Body of pancreas (tissue), 4 donors: ENCODE results near the gene KIF12. TPM values are rescaled to one million over a fixed set of nuclear protein-coding genes. Genes with fewer than 3 reads are reported as not detected.

ENCODE experiments used
- ATAC-seq: fragments of 150-250 bp; one replicate; pipeline ENCODE4 v1.9.1; 2016
- DNase-seq, 4 donors: peaks; one replicate each; pipeline ENCODE4 v3.0.0-alpha.2; 2019
- H3K27ac ChIP-seq, 4 donors: fragments of 200-600 bp; sonication (generic); 1 replicate in 3 of 4; 2 replicates in 1 of 4; pipeline versions ENCODE4 v1.5.1 to v1.6.1; 2016 to 2019; ENCODE audit warnings: mild to moderate bottlenecking in 1 of 4, mixed read lengths in 1 of 4, moderate library complexity in 1 of 4
- H3K27me3 ChIP-seq, 2 donors: fragments of 200-600 bp; sonication (generic); one replicate each; pipeline ENCODE4 v1.6.0; 2016; ENCODE audit warnings: mild to moderate bottlenecking in 1 of 2
- H3K36me3 ChIP-seq, 2 donors: fragments of 200-600 bp; sonication (generic); replicated peaks in 1 of 2; 2 replicates each; pipeline ENCODE4 v1.5.1; 2016; ENCODE audit warnings: low read depth in 2 of 2; ENCODE audit not compliant: insufficient read depth in 1 of 2
- H3K4me1 ChIP-seq: fragments of 200-600 bp; sonication (generic); one replicate; pipeline ENCODE4 v1.6.0; 2016
- H3K4me3 ChIP-seq, 2 donors: fragments of 200-600 bp; sonication (generic); 1 replicate in 1 of 2; 2 replicates in 1 of 2; pipeline ENCODE4 v1.5.1; 2016 to 2019
- H3K9me3 ChIP-seq, 3 donors: fragments of 200-600 bp; sonication (generic); 1 replicate in 2 of 3; 2 replicates in 1 of 3; pipeline ENCODE4 v1.5.1; 2016
- POLR2A ChIP-seq, 3 donors: fragments of 450-650 bp; IDR thresholded peaks; one replicate each; pipeline ENCODE4 v1.6.1; 2016; ENCODE audit warnings: antibody characterized with exemption in 3 of 3, mild to moderate bottlenecking in 2 of 3
- WGBS, 2 donors: methylation state at CpG; one replicate each; pipeline ENCODE4 v1.1.5; 2017; 5-methylcytosine and 5-hydroxymethylcytosine counted together
- intact Hi-C: fragments of 100-400 bp; cut with DNase I; formaldehyde crosslinking; loops from one replicate; pipeline ENCODE4 v1.15.1; 2023
- total RNA-seq, 2 donors: library from RNA; depleted of rRNA; stranded (reverse); fragments of >200 nt; gene quantifications; one replicate each; pipeline ENCODE4 v1.1.0, GENCODE V29; 2016
- TF ChIP-seq, protein P1 (sequence below), 7 experiments: fragments of 450-650 bp in 4 of 7; fragments of 200-600 bp in 3 of 7; sonication (generic) in 3 of 7; IDR thresholded peaks; one replicate each; pipeline ENCODE4 v1.5.1; 2016 to 2019; ENCODE audit warnings: antibody characterized with exemption in 7 of 7

Gene KIF12
- total RNA-seq, 2 donors from 2014 or later: 135 to 249 TPM

- DNase-seq: peak in 1 of 4 donors; percentile 5
- WGBS, 2 donors: 73 to 78% methylated on average over 7 of the region's 7 CpGs
- peak in 1 of 3 donors; percentile 3 for TF ChIP-seq POLR2A (IDR thresholded peaks at IDR 0.05)
- TF ChIP-seq, protein P1, sequence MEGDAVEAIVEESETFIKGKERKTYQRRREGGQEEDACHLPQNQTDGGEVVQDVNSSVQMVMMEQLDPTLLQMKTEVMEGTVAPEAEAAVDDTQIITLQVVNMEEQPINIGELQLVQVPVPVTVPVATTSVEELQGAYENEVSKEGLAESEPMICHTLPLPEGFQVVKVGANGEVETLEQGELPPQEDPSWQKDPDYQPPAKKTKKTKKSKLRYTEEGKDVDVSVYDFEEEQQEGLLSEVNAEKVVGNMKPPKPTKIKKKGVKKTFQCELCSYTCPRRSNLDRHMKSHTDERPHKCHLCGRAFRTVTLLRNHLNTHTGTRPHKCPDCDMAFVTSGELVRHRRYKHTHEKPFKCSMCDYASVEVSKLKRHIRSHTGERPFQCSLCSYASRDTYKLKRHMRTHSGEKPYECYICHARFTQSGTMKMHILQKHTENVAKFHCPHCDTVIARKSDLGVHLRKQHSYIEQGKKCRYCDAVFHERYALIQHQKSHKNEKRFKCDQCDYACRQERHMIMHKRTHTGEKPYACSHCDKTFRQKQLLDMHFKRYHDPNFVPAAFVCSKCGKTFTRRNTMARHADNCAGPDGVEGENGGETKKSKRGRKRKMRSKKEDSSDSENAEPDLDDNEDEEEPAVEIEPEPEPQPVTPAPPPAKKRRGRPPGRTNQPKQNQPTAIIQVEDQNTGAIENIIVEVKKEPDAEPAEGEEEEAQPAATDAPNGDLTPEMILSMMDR (IDR thresholded peaks at IDR 0.05): no peak
Measured at GRCh38 chr9:114088571-114089170, 10.4 kb downstream of the KIF12 start.

GRCh38 chr9:114087721-114088120 lies 11.4 kb downstream of the KIF12 start:
- H3K27ac ChIP-seq: no peak overlapping the region
- H3K27me3 ChIP-seq: no peaks in the 10 kb centered on the region
- 68 to 69% methylated on average over 7 of the region's 7 CpGs for WGBS, 2 donors
- DNase-seq (no peak), ATAC-seq (no peak)
- peaks cover 4% of the 10 kb centered on the region for H3K4me1 ChIP-seq
- TF ChIP-seq, protein P1 (IDR thresholded peaks at IDR 0.05): no peak
- TF ChIP-seq POLR2A (IDR thresholded peaks at IDR 0.05): no peak
- H3K36me3 ChIP-seq: no peaks in the 10 kb centered on the region
- intact Hi-C loops: no loop called here
- no peak overlapping the region for H3K4me3 ChIP-seq
- H3K9me3 ChIP-seq: no peaks in the 10 kb centered on the region

More at GRCh38 chr9:114088571-114089170, 10.4 kb downstream of the KIF12 start:
- Histone ChIP-seq H3K27me3 (no peaks in the 10 kb centered on the region), H3K4me3 (no peak overlapping the region), H3K9me3 (no peaks in the 10 kb centered on the region), H3K36me3 (no peaks in the 10 kb centered on the region), H3K4me1 (no peaks in the 10 kb centered on the region), H3K27ac (no peak overlapping the region)
- ATAC-seq: no peak
- intact Hi-C loops: no loop called here

DNA sequence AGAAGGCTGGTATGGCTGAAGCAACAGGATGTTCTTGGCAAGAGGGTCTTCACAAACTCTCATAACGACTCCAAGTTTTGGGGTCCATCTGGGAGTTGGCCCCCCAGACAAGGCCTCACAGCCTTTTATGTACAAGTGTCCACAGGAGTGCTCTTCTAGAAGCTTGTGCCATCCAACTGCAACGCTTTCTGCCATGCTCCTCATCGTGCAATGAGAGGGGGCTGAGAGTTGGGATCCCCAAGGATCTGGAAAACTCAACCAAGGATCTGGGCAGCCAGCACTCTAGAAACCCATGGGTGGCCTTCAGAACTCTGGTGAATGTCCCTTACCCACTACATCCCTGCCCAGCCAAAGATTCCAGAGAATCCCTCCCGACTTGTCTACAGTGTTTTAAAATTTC lies 12.5 kb downstream of the KIF12 start:
- Histone ChIP-seq H3K4me1 (peaks cover 15% of the 10 kb centered on the region), H3K9me3 (no peaks in the 10 kb centered on the region), H3K27me3 (no peaks in the 10 kb centered on the region), H3K36me3 (no peaks in the 10 kb centered on the region), H3K27ac (no peak overlapping the region), H3K4me3 (no peak overlapping the region)
- no peak for ATAC-seq
- intact Hi-C loops: no loop called here
- no peak for DNase-seq
- 81 to 85% methylated on average over 4 of the region's 4 CpGs for WGBS, 2 donors
- TF ChIP-seq, protein P1 (IDR thresholded peaks at IDR 0.05): no peak
- TF ChIP-seq POLR2A (IDR thresholded peaks at IDR 0.05): no peak

DNA sequence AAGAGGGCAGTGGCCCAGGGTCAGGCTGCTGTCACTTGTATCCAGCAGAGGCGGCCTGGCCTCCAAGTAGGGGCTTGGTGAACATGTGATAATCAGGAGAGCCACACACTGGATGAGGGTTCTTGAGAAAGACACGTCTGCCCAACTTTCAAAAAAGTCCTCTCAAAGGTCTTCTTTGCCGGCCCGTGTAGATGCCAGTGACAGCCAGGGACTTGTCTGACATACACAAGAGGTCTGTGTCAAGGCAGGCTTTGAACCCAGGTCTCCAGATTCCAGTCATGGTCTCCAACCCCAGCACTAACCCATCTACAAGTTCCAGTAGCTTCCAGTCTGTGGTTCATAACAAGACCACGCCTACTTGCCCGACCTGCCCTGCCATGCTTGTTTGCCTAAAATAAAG lies 13.1 kb downstream of the KIF12 start:
- no peak for TF ChIP-seq POLR2A (IDR thresholded peaks at IDR 0.05)
- TF ChIP-seq, protein P1 (IDR thresholded peaks at IDR 0.05): no peak
- H3K27me3 ChIP-seq: no peaks in the 10 kb centered on the region
- intact Hi-C loops: no loop called here
- H3K4me3 ChIP-seq: no peak overlapping the region
- no peaks in the 10 kb centered on the region for H3K9me3 ChIP-seq
- WGBS, 2 donors: 81 to 88% methylated on average over 6 of the region's 6 CpGs
- no peak overlapping the region for H3K27ac ChIP-seq
- ATAC-seq: no peak
- no peaks in the 10 kb centered on the region for H3K36me3 ChIP-seq
- peaks cover 21% of the 10 kb centered on the region for H3K4me1 ChIP-seq
- no peak for DNase-seq

DNA sequence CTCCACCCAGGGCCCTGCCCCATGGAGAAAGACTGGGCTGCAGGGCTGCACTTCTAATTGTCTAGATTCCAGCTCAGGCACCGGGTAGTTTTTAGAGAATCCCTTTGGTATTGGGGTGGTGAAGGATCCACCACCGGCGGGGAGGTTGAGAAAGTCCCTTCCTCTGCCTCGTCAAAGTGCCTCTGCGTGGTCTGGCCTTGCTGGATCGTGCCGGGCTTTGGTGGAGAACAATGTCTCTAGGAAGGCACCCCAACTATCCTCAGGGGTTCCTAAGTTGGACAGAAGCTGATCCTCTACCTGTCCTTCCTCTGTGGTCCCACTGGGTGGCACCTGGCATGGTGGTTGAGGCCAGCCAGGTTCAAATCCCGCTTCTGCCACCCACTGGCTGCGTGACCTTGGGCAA lies 13.7 kb downstream of the KIF12 start:
- Histone ChIP-seq H3K27ac (no peak overlapping the region), H3K4me1 (peaks cover 28% of the 10 kb centered on the region), H3K4me3 (no peak overlapping the region), H3K36me3 (no peaks in the 10 kb centered on the region), H3K9me3 (no peaks in the 10 kb centered on the region), H3K27me3 (no peaks in the 10 kb centered on the region)
- TF ChIP-seq, protein P1 (IDR thresholded peaks at IDR 0.05): no peak
- TF ChIP-seq POLR2A (IDR thresholded peaks at IDR 0.05): no peak
- intact Hi-C loops: no loop called here
- peak in 1 of 4 donors; percentile 8 for DNase-seq
- 92 to 94% methylated on average over 8 to 9 of the region's 9 CpGs for WGBS, 2 donors
- no peak for ATAC-seq
